ENCODE results near the gene PLD1. TPM values are rescaled to one million over a fixed set of nuclear protein-coding genes. Genes with fewer than 3 reads are reported as not detected.

PLD1 gene
- total RNA-seq, 6 experiments from 2014 or later: 13.3 to 29.9 (median 18.5) TPM

GRCh38 chr3:171551296-171551695 is 259.0 kb downstream of the PLD1 start:
- ATAC-seq: no peak
- no peaks in the 10 kb centered on the region for H3K4me1 ChIP-seq
- no peak overlapping the region for H3K27ac ChIP-seq
- TF ChIP-seq POLR2A (IDR thresholded peaks at IDR 0.05) (no peak), CTCF (IDR thresholded peaks at IDR 0.05) (no peak)
- H3K9me3 ChIP-seq: no peaks in the 10 kb centered on the region
- H3K36me3 ChIP-seq: no peaks in the 10 kb centered on the region
- WGBS (ENCODE audit: insufficient coverage, low coverage, low lambda C conversion rate, missing lambda C conversion rate): no CpG with 5 or more reads among the region's 1 CpG
- H3K27me3 ChIP-seq: no peaks in the 10 kb centered on the region
- intact Hi-C loops (cut with DNase I): loop anchor here in 1 of 2 donors (10.0 kb wide), 1 partner anchor 596 kb away; no protein-coding TSS in a partner anchor
- no peak overlapping the region for H3K4me3 ChIP-seq
- no peak for DNase-seq

Other genes starting within 250 kb of the PLD1 start
- not detected for gene TMEM212, start 32.9 kb upstream of the PLD1 start, total RNA-seq
- 100 to 1,000 TPM in 1 of 6 experiments, 10 to 100 TPM in 5; 40.2 to 184 (median 63.5) TPM for gene FNDC3B, start 229.1 kb upstream of the PLD1 start, total RNA-seq

Data from right lobe of liver (tissue), 6 donors.